Measurements from ENCODE around the gene KDM4B.

- TF ChIP-seq CTCF (IDR thresholded peaks at IDR 0.05) (no peak), POLR2A (IDR thresholded peaks at IDR 0.05) (no peak)
These were observed 216.0 kb downstream of the KDM4B start for GRCh38 chr19:5184930-5185329.

All from gastroesophageal sphincter (tissue), 3 donors.